ENCODE data around the gene YARS1.

GRCh38 chr1:32765570-32766327 is 51.4 kb downstream of the YARS1 start:
- TF ChIP-seq RARB (CRISPR knock-in tag; IDR thresholded peaks at IDR 0.05) (no peak), ZFP30 (CRISPR knock-in tag; IDR thresholded peaks at IDR 0.05) (no peak), ZNF8 (CRISPR knock-in tag; IDR thresholded peaks at IDR 0.05) (no peak), CSDC2 (CRISPR knock-in tag; IDR thresholded peaks at IDR 0.05) (no peak), ZNF565 (CRISPR knock-in tag; conservative IDR thresholded peaks at IDR 0.05; ENCODE audit: low read depth) (no peak), ZNF70 (CRISPR knock-in tag; IDR thresholded peaks at IDR 0.05) (no peak), TCF4 (CRISPR knock-in tag; IDR thresholded peaks at IDR 0.05; ENCODE audit: borderline replicate concordance) (no peak), SNAI2 (CRISPR knock-in tag; IDR thresholded peaks at IDR 0.05) (no peak)

Measured in SK-N-SH treated with all-trans-retinoic acid at 6 μM for 48 hours (cell line).